ENCODE data around the gene PTH1R.

GRCh38 chr3:46844397-46844796, 33.1 kb upstream of the PTH1R start:
- no peak for TF ChIP-seq EZH2 (IDR thresholded peaks at IDR 0.05; ENCODE audit: low read length, missing control alignments)
- TF ChIP-seq CTCF (conservative IDR thresholded peaks at IDR 0.05 in 1 of 2, IDR thresholded peaks at IDR 0.05 in 1 of 2; ENCODE audit: low read depth in 1 of 2, low read length in 2 of 2), result no peak
